Tibial nerve (tissue), 4 donors: ENCODE data around the gene E2F2. TPM values are rescaled to one million over a fixed set of nuclear protein-coding genes. Genes with fewer than 3 reads are reported as not detected.

Experiments
- DNase-seq, 2 donors: peaks; one replicate each; pipeline ENCODE4 v3.0.0-alpha.2; 2019; ENCODE audit warnings: low spot score in 2 of 2
- H3K27ac ChIP-seq, 4 donors: fragments of 200-600 bp; sonication (generic) in 3 of 4; one replicate each; pipeline ENCODE4 v1.5.1; 2017 to 2019; ENCODE audit warnings: mild to moderate bottlenecking in 1 of 4
- H3K27me3 ChIP-seq, 2 donors: fragments of 200-600 bp; sonication (generic) in 1 of 2; one replicate each; pipeline versions ENCODE4 v1.5.1 to v1.6.0; 2017 to 2019
- H3K36me3 ChIP-seq, 3 donors: fragments of 200-600 bp; sonication (generic); one replicate each; pipeline ENCODE4 v1.5.1; 2018 to 2019
- H3K4me1 ChIP-seq, 4 donors: fragments of 200-600 bp; sonication (generic) in 3 of 4; one replicate each; pipeline ENCODE4 v1.5.1; 2017 to 2019
- H3K4me3 ChIP-seq, 4 donors: fragments of 200-600 bp; sonication (generic) in 3 of 4; one replicate each; pipeline ENCODE4 v1.5.1; 2017 to 2019; ENCODE audit warnings: mild to moderate bottlenecking in 1 of 4, moderate library complexity in 1 of 4
- H3K9me3 ChIP-seq, 4 donors: fragments of 200-600 bp; sonication (generic) in 3 of 4; one replicate each; pipeline ENCODE4 v1.5.1; 2017 to 2019
- CTCF ChIP-seq, 5 experiments: fragments of 200-600 bp in 3 of 5; fragments of 450-650 bp in 2 of 5; sonication (generic) in 3 of 5; IDR thresholded peaks; one replicate each; pipeline ENCODE4 v1.5.1; 2016 to 2019; ENCODE audit warnings: antibody characterized with exemption in 5 of 5, mild to moderate bottlenecking in 3 of 5, moderate library complexity in 2 of 5
- EP300 ChIP-seq, 2 donors: sonication (generic); formaldehyde crosslinking; IDR thresholded peaks; one replicate each; pipeline ENCODE4 v1.6.1; 2017; ENCODE audit warnings: antibody characterized with exemption in 2 of 2, mild to moderate bottlenecking in 1 of 2
- POLR2A ChIP-seq, 2 donors: fragments of 450-650 bp; IDR thresholded peaks; one replicate each; pipeline ENCODE4 v1.6.1; 2017; ENCODE audit warnings: antibody characterized with exemption in 2 of 2, mild to moderate bottlenecking in 2 of 2, moderate library complexity in 2 of 2
- WGBS, 2 donors: methylation state at CpG; one replicate each; pipeline ENCODE4 v1.1.5; 2018; 5-methylcytosine and 5-hydroxymethylcytosine counted together
- total RNA-seq, 4 donors: library from RNA; depleted of rRNA; stranded (reverse); fragments of >200 nt; gene quantifications; one replicate each; pipeline ENCODE4 v1.1.0, GENCODE V29; 2016

Gene E2F2
- total RNA-seq, 4 donors from 2014 or later: 0.20 to 0.30 (median 0.21) TPM; not detected in 1

- Histone ChIP-seq H3K27me3 (no peaks in the 10 kb centered on the region), H3K4me3 (peak overlapping the region; percentile 79 to 93 (median 85)), H3K36me3 (peaks cover 0 to 13% (median 0%) of the 10 kb centered on the region in 3 donors), H3K4me1 (peaks cover 0 to 62% (median 39%) of the 10 kb centered on the region in 4 donors), H3K9me3 (no peaks in the 10 kb centered on the region), H3K27ac (peak overlapping the region; percentile 90 to 97 (median 96))
- no peak for DNase-seq
- TF ChIP-seq EP300 (IDR thresholded peaks at IDR 0.05) (peak in 1 of 2 donors; percentile 14), POLR2A (IDR thresholded peaks at IDR 0.05) (no peak), CTCF (IDR thresholded peaks at IDR 0.05) (no peak)
- 36 to 38% methylated on average over 4 of the region's 4 CpGs for WGBS, 2 donors
Observed at GRCh38 chr1:23556635-23557470, 25.8 kb upstream of the E2F2 start.

GRCh38 chr1:23555986-23556634 lies 25.1 kb upstream of the E2F2 start:
- peak overlapping the region; percentile 90 to 97 (median 96) for H3K27ac ChIP-seq
- peaks cover 0 to 13% (median 0%) of the 10 kb centered on the region in 3 donors for H3K36me3 ChIP-seq
- H3K4me1 ChIP-seq: peaks cover 0 to 54% (median 32%) of the 10 kb centered on the region in 4 donors
- TF ChIP-seq CTCF (IDR thresholded peaks at IDR 0.05) (no peak), EP300 (IDR thresholded peaks at IDR 0.05) (no peak), POLR2A (IDR thresholded peaks at IDR 0.05) (no peak)
- WGBS, 2 donors: 24 to 36% methylated on average over 9 of the region's 9 CpGs
- no peaks in the 10 kb centered on the region for H3K9me3 ChIP-seq
- H3K27me3 ChIP-seq: no peaks in the 10 kb centered on the region
- no peak for DNase-seq
- H3K4me3 ChIP-seq: peak overlapping the region; percentile 44 to 93 (median 82)

GRCh38 chr1:23555270-23555985 lies 24.4 kb upstream of the E2F2 start:
- WGBS, 2 donors: 8 to 9% methylated on average over 15 of the region's 15 CpGs
- no peaks in the 10 kb centered on the region for H3K9me3 ChIP-seq
- H3K27ac ChIP-seq: peak overlapping the region; percentile 90 to 97 (median 96)
- TF ChIP-seq POLR2A (IDR thresholded peaks at IDR 0.05) (no peak), CTCF (IDR thresholded peaks at IDR 0.05) (no peak), EP300 (IDR thresholded peaks at IDR 0.05) (no peak)
- peaks cover 0 to 48% (median 25%) of the 10 kb centered on the region in 4 donors for H3K4me1 ChIP-seq
- peak overlapping the region; percentile 44 to 93 (median 82) for H3K4me3 ChIP-seq
- no peaks in the 10 kb centered on the region for H3K27me3 ChIP-seq
- H3K36me3 ChIP-seq: peaks cover 0 to 13% (median 0%) of the 10 kb centered on the region in 3 donors
- DNase-seq: no peak

GRCh38 chr1:23554481-23555269 lies 23.6 kb upstream of the E2F2 start:
- WGBS, 2 donors: 2% methylated on average over 58 to 69 of the region's 81 CpGs
- DNase-seq: peak; percentile 65 to 69

More at GRCh38 chr1:23554481-23555269, 23.6 kb upstream of the E2F2 start:
- Histone ChIP-seq H3K27ac (peak overlapping the region; percentile 90 to 97 (median 96)), H3K27me3 (no peaks in the 10 kb centered on the region), H3K9me3 (no peaks in the 10 kb centered on the region), H3K36me3 (peaks cover 0 to 13% (median 0%) of the 10 kb centered on the region in 3 donors), H3K4me1 (peaks cover 0 to 42% (median 20%) of the 10 kb centered on the region in 4 donors), H3K4me3 (peak overlapping the region; percentile 44 to 93 (median 82))
- TF ChIP-seq EP300 (IDR thresholded peaks at IDR 0.05) (peak in 1 of 2 donors; percentile 87), POLR2A (IDR thresholded peaks at IDR 0.05) (peak; percentile 82 to 91), CTCF (IDR thresholded peaks at IDR 0.05) (peak in 4 of 5 experiments; percentile 25 to 53 (median 40))
